GM11168 (cell line): ENCODE measurements around the gene FSD2.
"Not testable (repeated sequence)": the region's sequence is repeated elsewhere in the genome, so short reads cannot be mapped to it uniquely, and the experiment has no call there.

Experiments used
- in situ Hi-C: fragments of 300-500 bp; cut with MboI; formaldehyde crosslinking; loops from one replicate; pipeline ENCODE4 v1.12.0; 2022; ENCODE audit warnings: low sequenced_read_pairs; ENCODE audit not compliant: unreplicated experiment

The FSD2 gene

GRCh38 chr15:82748315-82748714 is 57.6 kb downstream of the FSD2 start:
- in situ Hi-C loops = no loop called here

GRCh38 chr15:82743810-82744209 is 62.1 kb downstream of the FSD2 start:
- in situ Hi-C loops = no loop called here

- in situ Hi-C loops = no loop called here
These were observed 63.7 kb downstream of the FSD2 start for GRCh38 chr15:82742134-82742533.

GRCh38 chr15:82739086-82739485 is 66.8 kb downstream of the FSD2 start:
- in situ Hi-C loops = no loop called here

GRCh38 chr15:82737975-82738374 is 67.9 kb downstream of the FSD2 start:
- in situ Hi-C loops = no loop called here

GRCh38 chr15:82731527-82731926 is 74.3 kb downstream of the FSD2 start:
- in situ Hi-C loops = no loop called here

- in situ Hi-C loops = no loop called here
These were observed 75.8 kb downstream of the FSD2 start for GRCh38 chr15:82730022-82730530.

GRCh38 chr15:82726816-82727215 is 79.1 kb downstream of the FSD2 start:
- in situ Hi-C loops = no loop called here

- in situ Hi-C loops = no loop called here
These were observed 90.9 kb downstream of the FSD2 start for GRCh38 chr15:82715003-82715402.

GRCh38 chr15:82714016-82714415 is 91.9 kb downstream of the FSD2 start:
- in situ Hi-C loops = no loop called here

GRCh38 chr15:82712036-82712435 is 93.8 kb downstream of the FSD2 start:
- in situ Hi-C loops = no loop called here

- in situ Hi-C loops = no loop called here
These were observed 94.9 kb downstream of the FSD2 start for GRCh38 chr15:82710926-82711490.

GRCh38 chr15:82710208-82710555 is 95.7 kb downstream of the FSD2 start:
- in situ Hi-C loops = no loop called here

- in situ Hi-C loops = no loop called here
These were observed 96.3 kb downstream of the FSD2 start, which contains the start of gene AP3B2 for GRCh38 chr15:82709421-82710207. TSS of gene AP3B2 (minus strand) at chr15:82709875. CDS start at chr15:82709706, 169 bp downstream.

- in situ Hi-C loops = no loop called here
These were observed 96.8 kb downstream of the FSD2 start for GRCh38 chr15:82709081-82709420.

GRCh38 chr15:82705856-82706255 is 100.0 kb downstream of the FSD2 start:
- in situ Hi-C loops = not testable (repeated sequence)
